ENCODE measurements around the gene PBX4.

GRCh38 chr19:19631346-19631745 is 12.9 kb upstream of the PBX4 start:
- no peak for TF ChIP-seq ZNF169 (tag by site-specific recombination; IDR thresholded peaks at IDR 0.05)
- TF ChIP-seq CTCF (tag by site-specific recombination; IDR thresholded peaks at IDR 0.05): no peak
- no peak for TF ChIP-seq TCF7L2 (IDR thresholded peaks at IDR 0.05; ENCODE audit: borderline replicate concordance, low read depth, low read length)
- TF ChIP-seq BCL11A (tag by site-specific recombination; IDR thresholded peaks at IDR 0.05; ENCODE audit: low read depth): no peak
- TF ChIP-seq ZFP3 (tag by site-specific recombination; IDR thresholded peaks at IDR 0.05; ENCODE audit: low read depth): no peak
- no peak for TF ChIP-seq ZBTB7A (tag by site-specific recombination; IDR thresholded peaks at IDR 0.05; ENCODE audit: low read depth)
- no peak for TF ChIP-seq ZNF791 (tag by site-specific recombination; IDR thresholded peaks at IDR 0.05)
- no peak for TF ChIP-seq SP2 (tag by site-specific recombination; IDR thresholded peaks at IDR 0.05)
- no peak for TF ChIP-seq ZNF138 (tag by site-specific recombination; IDR thresholded peaks at IDR 0.05; ENCODE audit: borderline replicate concordance)
- no peak for TF ChIP-seq ZNF785 (tag by site-specific recombination; IDR thresholded peaks at IDR 0.05)
- no peak for TF ChIP-seq PBX3 (CRISPR knock-in tag; IDR thresholded peaks at IDR 0.05)
- no peak for TF ChIP-seq ZNF335 (tag by site-specific recombination; conservative IDR thresholded peaks at IDR 0.05)
- no peak for TF ChIP-seq ZNF600 (tag by site-specific recombination; IDR thresholded peaks at IDR 0.05)
